HG03159 (cell line): ENCODE results near the gene BFSP2.

Source experiments
- ATAC-seq: cut with Tn5 transposase; IDR thresholded peaks from one replicate; pipeline ENCODE4 v1.9.1; 2021; ENCODE audit warnings: mild to moderate bottlenecking, moderate library complexity; ENCODE audit not compliant: unreplicated experiment

Gene BFSP2

GRCh38 chr3:133413161-133414020 is 13.5 kb downstream of the BFSP2 start:
- ATAC-seq: no peak

GRCh38 chr3:133414021-133414392 is 14.2 kb downstream of the BFSP2 start:
- ATAC-seq: no peak

- no peak for ATAC-seq
Observed at GRCh38 chr3:133418361-133418760, 18.5 kb downstream of the BFSP2 start.

- no peak for ATAC-seq
Observed at GRCh38 chr3:133419151-133419909, 19.5 kb downstream of the BFSP2 start.

- ATAC-seq: no peak
Observed at GRCh38 chr3:133424937-133425869, 25.3 kb downstream of the BFSP2 start.

GRCh38 chr3:133425898-133426297 is 26.0 kb downstream of the BFSP2 start:
- ATAC-seq: no peak

GRCh38 chr3:133426721-133427120 is 26.9 kb downstream of the BFSP2 start:
- ATAC-seq: no peak

- ATAC-seq: no peak
Observed at GRCh38 chr3:133428552-133428951, 28.7 kb downstream of the BFSP2 start.

GRCh38 chr3:133429063-133429462 is 29.2 kb downstream of the BFSP2 start:
- no peak for ATAC-seq

GRCh38 chr3:133439563-133439962 is 39.7 kb downstream of the BFSP2 start:
- no peak for ATAC-seq

- ATAC-seq: no peak
Observed at GRCh38 chr3:133440652-133441051, 40.8 kb downstream of the BFSP2 start.

GRCh38 chr3:133441867-133442270 is 42.0 kb downstream of the BFSP2 start:
- peak; percentile 73 for ATAC-seq

GRCh38 chr3:133442518-133442917 is 42.7 kb downstream of the BFSP2 start:
- ATAC-seq: no peak

GRCh38 chr3:133443649-133444422 is 44.0 kb downstream of the BFSP2 start:
- ATAC-seq: no peak

- ATAC-seq: no peak
Observed at GRCh38 chr3:133444423-133444774, 44.5 kb downstream of the BFSP2 start.

- no peak for ATAC-seq
Observed at GRCh38 chr3:133445108-133445507, 45.3 kb downstream of the BFSP2 start.

- no peak for ATAC-seq
Observed at GRCh38 chr3:133447750-133448477, 48.1 kb downstream of the BFSP2 start.

- peak; percentile 89 for ATAC-seq
Observed at GRCh38 chr3:133448478-133449122, 48.7 kb downstream of the BFSP2 start.

- ATAC-seq: no peak
Observed at GRCh38 chr3:133451309-133451708, 51.5 kb downstream of the BFSP2 start.
